GM10847 (cell line): ENCODE data around the gene DOCK7.

Experiments
- POLR2A ChIP-seq: IDR thresholded peaks from 2 replicates; pipeline ENCODE4 v1.6.1; 2011; ENCODE audit not compliant: insufficient read length; ENCODE audit errors: extremely low read depth

DOCK7 gene

DNA sequence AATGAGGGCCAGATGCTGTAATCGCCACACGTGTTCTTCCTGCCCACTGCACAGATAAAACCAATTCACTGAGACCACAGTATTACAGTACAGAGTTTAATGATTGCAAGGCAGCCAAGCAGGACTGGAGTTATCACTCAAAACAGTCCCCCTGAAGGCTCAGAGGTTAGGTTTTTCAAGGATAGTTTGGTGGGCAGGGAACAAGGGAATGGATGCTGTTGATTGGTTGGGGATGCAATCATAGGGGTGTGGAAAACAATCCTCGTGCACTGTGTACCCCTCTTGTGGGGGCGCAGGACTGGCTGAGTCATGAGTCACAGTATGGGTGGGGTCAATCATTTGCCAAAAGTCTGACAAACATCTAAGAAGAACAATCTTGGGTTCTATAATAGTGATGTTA is 263.8 kb downstream of the DOCK7 start:
- TF ChIP-seq POLR2A: no peak

DNA sequence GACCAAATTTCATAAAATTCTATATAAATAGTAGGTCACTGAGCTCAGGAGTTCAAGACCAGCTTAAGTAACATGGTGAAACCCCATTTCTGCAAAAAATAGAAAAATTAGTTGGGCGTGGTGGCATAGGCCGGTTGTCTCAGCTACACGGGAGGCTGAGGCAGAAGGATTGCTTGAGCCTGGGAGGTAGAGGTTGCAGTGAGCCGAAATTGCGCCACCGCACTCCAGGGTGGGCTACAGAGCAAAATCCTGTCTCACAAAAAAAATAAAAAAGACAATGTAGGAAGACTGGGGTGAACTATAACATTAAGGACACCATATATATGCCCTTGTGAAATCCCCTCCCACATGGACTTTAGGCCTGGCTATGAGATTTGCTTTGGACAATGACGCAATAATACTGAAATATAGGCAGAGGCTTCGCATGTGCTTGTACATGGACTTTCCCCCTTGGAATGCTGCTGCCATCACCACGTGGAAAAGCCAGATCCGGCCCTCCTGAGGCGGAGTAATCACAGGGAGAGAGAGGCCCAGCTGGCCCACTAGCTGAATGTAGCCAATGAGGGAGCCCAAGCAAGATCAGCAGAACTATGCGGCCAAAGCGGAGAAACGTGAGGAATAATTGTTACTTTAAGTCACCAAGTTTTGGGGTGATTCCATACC is 264.5 kb downstream of the DOCK7 start:
- TF ChIP-seq POLR2A: no peak

DNA sequence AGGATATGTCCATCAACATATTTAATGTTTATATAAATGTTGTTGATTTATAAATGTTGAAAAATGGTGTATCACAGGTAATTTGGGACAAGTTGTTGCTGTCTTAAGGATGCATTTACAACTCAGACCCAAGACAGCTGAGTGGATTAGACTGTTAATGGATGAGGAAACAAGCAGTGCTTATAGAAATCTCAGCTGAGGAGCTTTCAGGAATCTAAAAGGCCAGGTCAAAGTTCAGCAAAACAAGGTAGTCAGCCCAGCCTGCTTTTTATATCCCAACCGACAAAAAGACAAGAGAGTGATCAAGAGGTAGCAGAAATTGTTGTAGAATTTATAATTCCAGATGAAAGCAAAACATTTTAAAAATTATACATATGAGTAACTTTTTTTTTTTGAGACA is 268.0 kb downstream of the DOCK7 start:
- no peak for TF ChIP-seq POLR2A

DNA sequence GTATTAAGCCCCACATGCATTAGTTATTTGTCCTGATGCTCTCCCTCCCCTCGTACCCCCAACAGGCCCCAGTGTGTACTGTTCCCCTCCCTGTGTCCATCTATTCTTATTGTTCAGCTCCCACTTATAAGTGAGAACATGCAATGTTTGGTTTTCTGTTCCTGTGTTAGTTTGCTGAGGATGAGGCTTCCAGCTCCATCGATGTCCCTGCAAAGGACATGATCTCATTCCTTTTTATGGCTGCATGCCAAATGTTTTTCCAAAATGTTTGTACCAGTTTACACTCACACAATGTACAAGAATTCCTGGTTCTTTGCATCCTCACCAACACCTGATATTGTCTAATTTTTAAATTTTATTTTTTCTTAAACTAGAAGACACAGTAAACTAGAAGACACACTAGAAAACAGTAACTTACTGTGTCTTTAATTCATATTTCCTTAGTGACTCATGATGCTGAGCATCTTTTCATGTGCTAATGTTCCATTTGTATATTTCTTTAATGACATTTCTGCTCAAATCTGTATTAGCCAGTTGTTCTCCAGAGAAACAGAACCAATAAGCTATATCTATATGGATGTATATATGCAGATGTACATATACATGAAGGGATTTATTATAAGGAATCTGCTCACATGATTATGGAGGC is 270.7 kb downstream of the DOCK7 start:
- TF ChIP-seq POLR2A: no peak

DNA sequence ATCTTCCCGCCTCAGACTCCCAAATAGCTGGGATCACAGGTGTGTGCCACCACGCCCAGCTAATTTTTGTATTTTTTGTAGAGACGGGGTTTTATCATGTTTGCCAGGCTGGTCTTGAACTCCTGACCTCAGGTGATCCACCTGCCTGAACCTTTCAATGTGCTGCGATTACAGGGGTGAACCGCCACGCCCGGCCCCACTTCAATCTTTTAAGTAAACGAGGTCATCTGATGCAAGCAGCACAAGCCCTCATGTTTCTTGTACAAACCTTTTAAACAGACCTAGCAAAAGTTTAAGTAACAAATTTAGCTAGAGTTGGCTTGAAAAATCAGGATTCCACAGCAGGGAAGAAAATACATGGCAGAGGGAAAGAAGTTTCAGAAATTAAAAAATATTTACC is 272.5 kb downstream of the DOCK7 start:
- no peak for TF ChIP-seq POLR2A

DNA sequence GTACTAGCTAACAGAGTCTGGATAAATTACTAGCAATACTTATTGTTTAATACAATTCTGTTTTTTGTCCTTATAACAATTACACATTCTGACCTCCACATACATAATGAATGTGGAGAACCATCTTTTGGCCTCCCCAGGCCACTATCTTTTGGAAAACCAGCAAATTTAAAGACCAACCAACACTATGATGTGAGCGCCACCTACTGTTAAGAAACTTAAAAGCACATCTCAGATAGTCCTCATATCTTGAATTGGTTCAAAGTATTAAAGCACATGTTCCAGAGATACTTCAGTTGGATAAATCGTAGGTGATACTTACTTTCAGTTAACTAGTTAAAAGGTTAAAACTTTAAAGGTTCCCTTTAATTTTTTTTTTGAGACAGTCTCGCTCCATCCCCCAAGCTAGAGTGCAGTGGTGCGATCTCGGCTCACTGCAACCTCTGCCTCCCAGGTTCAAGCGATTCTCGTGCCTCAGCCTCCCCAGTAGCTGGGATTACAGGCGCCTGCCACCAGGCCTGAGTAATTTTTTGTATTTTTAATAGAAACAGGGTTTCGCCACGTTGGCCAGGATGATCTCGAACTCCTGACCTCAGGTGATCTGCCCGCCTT is 280.7 kb downstream of the DOCK7 start:
- TF ChIP-seq POLR2A: no peak

DNA sequence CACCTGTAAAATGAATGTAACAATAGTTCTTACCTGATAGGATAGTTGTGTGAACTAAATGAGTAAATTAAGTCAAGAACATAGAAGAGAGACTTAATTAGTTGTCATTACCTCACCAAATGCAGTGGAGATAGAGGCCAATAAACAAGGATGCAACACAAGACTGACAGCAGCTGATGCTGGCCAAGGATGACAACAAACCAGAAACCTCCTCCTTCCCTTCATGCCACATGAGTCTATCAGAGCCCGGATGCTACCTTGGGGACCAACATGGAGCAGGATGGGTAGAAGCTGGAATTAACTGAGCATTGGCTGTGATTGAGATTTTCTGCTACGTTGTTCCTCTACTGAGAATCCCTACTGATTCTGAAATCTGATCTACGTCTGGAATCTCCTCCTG is 281.6 kb downstream of the DOCK7 start:
- TF ChIP-seq POLR2A: no peak

DNA sequence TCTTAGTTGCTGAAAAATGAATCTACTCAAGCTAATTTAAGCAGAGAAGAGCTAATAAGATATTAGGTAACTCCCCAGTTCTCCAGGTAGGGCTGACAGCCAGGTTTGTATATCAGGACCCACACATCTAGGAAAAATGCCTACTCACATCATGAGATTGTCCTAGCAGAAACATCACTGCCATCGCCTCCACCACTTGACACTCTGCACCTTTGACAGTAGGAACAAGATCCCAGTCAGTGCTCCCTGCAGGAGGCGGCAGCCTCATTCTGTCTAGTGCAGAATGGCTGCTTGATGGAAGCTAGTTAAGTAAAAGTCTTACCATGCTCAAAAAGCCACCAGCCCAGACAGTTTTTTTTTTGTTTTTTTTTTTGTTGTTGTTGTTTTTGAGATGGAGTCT is 282.9 kb downstream of the DOCK7 start:
- no peak for TF ChIP-seq POLR2A
